Stimulated activated naive CD8-positive, alpha-beta T cell treated with anti-CD3 and anti-CD28 coated beads, Interleukin-15, Interleukin-2, amounts not matched to agents 100 U/mL and 50 U/mL, for 24 hours (primary cell): ENCODE measurements around the gene ZRANB3.
A peak's percentile ranks its signal among the peaks of the same experiment; 100 is the strongest.
"Not testable (repeated sequence)": the region's sequence is repeated elsewhere in the genome, so short reads cannot be mapped to it uniquely, and the experiment has no call there.

Source experiments
- ATAC-seq: fragments of 150-1000 bp; cut with Tn5 transposase; one replicate; pipeline ENCODE4 v1.10.0; 2021
- DNase-seq: peaks from one replicate; pipeline ENCODE4 v3.0.0; 2021

ZRANB3 gene

GRCh38 chr2:135490376-135490775, 40.6 kb downstream of the ZRANB3 start:
- ATAC-seq (no peak), DNase-seq (no peak)

GRCh38 chr2:135485441-135485840, 45.6 kb downstream of the ZRANB3 start:
- no peak for DNase-seq
- ATAC-seq: no peak

GRCh38 chr2:135475128-135475527, 55.9 kb downstream of the ZRANB3 start:
- ATAC-seq (no peak), DNase-seq (no peak)

DNA sequence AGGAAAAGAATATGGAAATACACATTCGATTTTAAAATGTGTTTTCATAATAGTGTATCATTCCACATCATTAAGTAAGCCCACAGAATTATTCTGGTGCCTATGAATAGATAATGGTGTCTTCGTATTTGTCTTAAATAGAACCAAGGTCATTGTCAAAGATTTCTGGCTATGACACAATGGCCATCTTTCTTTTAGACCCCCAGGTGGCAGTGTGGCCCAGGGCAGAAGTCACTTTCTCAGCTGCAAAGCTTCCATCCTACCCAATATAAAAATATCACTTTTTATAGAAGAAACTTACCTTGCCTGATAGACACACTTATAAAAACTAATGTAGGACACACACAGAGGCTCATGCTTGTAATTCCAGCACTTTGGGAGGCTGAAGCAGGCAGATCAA, 57.5 kb downstream of the ZRANB3 start:
- ATAC-seq (no peak), DNase-seq (peak; percentile 14)

- ATAC-seq (no peak), DNase-seq (no peak)
These were observed 59.9 kb downstream of the ZRANB3 start for GRCh38 chr2:135471106-135471505.

- ATAC-seq (no peak), DNase-seq (no peak)
These were observed 73.7 kb downstream of the ZRANB3 start for GRCh38 chr2:135457279-135457678.

GRCh38 chr2:135456835-135457234, 74.2 kb downstream of the ZRANB3 start:
- no peak for DNase-seq
- no peak for ATAC-seq

DNA sequence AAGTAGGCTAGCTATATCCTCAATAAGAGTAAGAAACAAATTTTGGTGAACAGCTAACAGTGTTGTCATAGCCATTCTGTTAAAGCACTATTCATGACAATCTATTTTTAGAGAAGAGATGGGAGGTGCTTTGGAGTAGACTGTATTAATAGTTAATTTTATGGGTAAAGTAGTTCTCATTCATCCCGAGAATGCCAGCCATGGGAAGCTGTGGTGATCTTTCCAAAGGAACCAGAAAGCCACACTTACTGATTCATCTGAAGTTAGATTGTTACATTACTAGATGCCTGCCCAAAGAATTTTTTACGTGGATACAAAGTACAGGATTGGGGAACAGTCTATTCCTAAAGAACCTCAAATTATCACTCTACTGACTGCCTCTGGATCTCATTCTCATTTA, 74.6 kb downstream of the ZRANB3 start:
- DNase-seq (no peak), ATAC-seq (no peak)

DNA sequence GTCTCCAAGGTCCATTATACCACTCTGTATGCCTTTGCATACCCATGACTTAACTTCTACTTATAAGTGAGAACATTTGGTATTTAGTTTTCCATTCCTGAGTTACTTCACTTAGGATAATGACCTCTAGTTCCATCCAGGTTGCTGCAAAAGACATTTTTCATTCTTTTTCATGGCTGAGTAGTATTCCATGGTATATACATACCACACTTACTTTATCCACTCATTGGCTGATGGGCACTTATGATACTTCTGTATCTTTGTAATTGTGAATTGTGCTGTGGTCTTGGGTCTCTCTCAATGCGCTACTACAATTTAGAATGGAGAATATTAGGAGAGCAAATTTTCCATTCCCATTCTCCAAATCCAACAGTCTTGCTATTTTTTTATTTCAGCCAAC, 76.4 kb downstream of the ZRANB3 start:
- DNase-seq (no peak), ATAC-seq (no peak)

DNA sequence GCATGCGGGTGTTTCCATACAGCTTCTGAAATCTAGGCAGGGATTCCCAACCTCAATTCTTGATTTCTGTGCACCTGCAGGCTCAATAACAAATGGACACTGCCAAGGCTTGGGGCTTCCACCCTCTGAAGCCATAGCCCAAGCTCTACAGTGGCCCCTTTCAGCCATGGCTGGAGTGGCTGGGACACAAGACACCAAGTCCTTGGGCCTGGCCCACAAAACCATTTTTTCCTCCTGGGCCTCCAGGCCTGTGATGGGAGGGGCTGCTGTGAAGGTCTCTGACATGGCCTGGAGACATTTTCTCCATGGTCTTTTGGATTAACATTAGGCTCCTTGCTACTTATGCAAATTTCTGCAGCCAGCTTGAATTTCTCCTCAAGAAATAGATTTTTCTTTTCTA, 78.0 kb downstream of the ZRANB3 start:
- DNase-seq: peak; percentile 33
- not testable (repeated sequence) for ATAC-seq

DNA sequence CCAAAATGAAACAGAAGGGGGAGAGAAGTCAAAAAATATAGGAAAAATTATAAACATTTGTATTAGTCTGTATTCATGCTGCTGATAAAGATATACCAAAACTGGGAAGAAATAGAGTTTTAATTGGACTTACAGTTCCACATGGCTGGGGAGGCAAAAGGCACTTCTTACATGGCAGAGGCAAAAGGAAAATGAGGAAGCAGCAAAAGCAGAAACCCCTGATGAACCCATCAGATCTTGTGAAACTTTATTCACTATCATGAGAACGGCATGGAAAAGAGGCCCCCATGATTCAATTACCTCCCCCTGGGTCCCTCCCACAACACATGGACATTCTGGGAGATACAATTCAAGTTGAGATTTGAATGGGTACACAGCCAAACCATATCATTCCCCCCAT, 79.1 kb downstream of the ZRANB3 start:
- ATAC-seq: no peak
- no peak for DNase-seq

- not testable (repeated sequence) for DNase-seq, ATAC-seq
These were observed 88.0 kb downstream of the ZRANB3 start for GRCh38 chr2:135443013-135443412.

DNA sequence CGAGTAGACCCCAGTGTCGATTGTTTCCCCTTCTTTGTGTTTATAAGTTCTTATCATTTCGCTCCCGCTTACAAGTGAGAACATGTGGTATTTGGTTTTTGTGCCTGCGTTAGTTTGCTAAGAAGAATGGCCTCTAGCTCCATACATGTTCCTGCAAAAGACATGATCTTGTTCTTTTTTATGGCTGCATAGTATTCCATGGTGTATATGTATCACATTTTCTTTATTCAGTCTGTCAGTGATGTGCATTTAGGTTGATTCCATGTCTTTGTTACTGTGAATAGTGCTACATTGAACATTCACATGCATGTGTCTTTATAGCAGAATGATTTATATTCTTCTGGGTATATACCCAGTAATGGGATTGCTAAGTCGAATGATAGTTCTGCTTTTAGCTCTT, 95.9 kb downstream of the ZRANB3 start:
- DNase-seq: not testable (repeated sequence)

DNA sequence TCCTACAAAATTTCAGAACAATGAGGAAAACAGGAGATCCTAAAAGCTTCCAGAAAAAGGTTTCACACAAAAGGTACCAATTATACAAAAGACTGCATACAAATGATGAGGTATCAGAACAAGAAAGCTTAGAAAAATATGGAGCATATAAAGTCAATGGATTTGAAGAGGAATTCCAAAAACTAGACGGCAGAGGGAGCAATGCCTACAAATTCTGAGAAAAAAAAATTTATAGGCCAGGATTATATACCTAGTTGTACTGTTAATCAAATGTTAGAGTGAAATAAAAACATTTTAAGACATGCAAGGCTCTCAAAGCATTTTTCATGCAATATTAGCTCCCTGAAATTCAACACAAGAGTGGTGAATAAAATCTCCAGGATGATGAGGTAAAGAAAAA, 106.2 kb downstream of the ZRANB3 start:
- ATAC-seq (no peak), DNase-seq (no peak)

More for the DNA sequence above, 95.9 kb downstream of the ZRANB3 start:
- ATAC-seq: not testable (repeated sequence)

- ATAC-seq (no peak), DNase-seq (no peak)
These were observed 108.1 kb downstream of the ZRANB3 start for GRCh38 chr2:135422898-135423297.

DNA sequence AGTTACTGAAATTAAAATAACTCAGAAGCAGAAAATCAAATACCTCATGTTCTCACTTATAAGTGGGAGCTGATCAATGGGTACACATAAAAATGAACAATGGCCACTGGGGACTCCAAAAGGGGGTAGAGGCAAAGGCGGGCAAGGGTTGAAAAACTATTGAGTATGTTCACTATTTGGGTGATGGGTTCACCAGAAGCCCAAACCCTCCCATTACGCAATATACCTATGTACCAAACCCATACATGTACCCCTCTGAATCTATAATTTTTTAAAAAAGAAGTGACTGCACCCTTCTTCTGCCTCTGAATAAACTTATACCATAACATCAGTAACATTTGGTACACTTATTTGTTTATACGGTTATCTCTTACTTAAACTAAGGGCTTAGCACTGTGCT, 119.4 kb downstream of the ZRANB3 start:
- DNase-seq: no peak
- no peak for ATAC-seq

DNA sequence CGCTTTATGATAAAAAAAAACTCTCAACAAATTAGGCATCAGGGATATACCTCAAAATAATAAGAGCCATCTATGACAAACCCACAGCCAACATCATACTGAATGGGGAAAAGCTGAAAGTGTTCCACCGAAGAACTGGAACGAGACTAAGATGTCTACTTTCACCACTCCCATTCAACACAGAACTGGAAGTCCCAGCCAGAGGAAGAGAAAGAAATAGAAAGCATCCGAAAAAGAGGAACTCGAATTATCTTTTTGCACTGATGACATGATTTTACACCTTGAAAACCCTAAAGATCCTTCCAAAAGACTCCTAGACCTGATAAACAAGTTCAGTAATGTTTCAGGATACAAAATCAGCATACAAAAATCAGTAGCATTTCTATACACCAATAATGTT, 121.6 kb downstream of the ZRANB3 start:
- ATAC-seq: no peak
- no peak for DNase-seq

DNA sequence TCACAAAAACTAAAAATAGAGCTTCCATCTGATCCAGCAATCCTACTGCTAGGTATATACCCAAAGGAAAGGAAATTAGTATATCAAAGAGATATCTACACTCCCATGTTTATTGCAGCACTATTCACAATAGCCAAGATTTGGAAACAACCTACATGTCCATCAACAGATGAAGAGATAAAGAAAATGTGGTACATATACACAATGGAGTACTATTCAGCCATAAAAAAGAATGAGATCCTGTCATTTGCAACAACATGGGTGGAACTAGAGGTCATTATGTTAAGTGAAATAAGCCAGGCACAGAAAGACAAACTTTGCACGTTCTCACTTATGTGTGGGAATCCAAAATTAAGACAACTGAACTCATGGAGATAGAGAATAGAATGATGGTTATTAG, 134.8 kb downstream of the ZRANB3 start:
- DNase-seq, ATAC-seq: not testable (repeated sequence)

DNA sequence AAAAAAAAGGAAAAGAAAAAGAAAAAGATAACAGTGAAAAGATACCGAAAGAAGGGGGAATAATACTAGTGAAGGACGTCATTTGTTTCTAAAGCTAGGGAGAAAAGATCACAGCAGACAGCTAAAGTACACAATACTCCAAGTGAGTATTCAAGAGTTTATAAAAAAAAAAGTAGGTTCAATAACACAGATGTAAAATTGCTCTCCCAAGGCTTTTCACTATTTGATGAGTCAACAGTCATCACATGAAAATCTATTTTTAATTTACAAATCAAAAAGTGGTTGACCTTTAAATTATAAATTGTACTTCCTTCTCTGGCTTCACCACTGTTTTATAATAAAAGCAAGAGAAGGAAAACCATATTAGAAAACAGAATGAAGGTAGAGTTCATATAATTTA, 144.0 kb downstream of the ZRANB3 start:
- ATAC-seq (no peak), DNase-seq (no peak)

DNA sequence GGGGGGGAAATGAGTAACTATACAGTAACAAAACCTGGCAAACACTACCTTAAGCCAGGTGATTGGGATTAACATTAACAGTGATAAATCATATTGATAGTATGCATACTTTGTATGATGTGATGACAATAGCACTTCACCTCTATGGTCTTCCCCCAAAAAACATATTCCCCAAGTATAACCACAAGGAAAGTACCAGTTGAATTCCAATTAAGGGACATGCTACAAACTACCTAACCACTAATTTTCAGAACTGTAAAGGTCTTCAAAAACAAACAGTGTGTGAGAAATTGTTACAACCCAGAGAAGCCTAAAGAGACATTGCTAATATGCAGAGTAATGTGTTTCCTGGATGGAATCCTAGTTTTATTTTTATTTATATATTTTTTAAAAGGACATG, 152.4 kb downstream of the ZRANB3 start:
- no peak for DNase-seq
- ATAC-seq: no peak

GRCh38 chr2:135373702-135374101, 157.3 kb downstream of the ZRANB3 start:
- DNase-seq (no peak), ATAC-seq (no peak)

- no peak for ATAC-seq
- DNase-seq: no peak
These were observed 181.1 kb downstream of the ZRANB3 start for GRCh38 chr2:135349941-135350340.

DNA sequence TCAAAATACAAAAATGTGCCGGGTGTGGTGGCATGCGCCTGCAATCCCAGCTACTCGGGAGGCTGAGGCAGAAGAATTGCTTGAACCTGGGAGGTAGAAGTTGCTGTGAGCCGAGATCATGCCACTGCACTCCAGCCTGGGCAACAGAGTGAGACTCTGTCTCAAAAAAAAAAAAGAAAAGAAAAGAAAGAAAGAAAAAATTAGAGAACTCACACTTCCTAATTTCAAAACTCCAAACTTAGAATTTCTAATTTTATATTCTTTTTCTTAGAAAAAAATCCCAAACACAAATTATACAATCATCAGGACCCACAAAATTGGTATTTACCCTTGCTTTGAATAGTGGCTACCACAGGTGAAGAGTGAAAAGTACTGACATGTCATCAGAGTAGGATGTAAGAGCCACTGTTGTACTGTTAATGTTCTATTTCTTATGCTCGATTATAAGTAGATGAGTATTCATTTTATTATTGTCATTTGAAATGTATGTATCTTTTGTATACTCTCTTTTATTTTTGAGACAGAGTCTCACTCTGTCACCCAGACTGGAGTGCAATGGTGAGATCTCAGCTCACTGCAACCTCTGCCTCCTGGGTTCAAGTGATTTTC, 182.8 kb downstream of the ZRANB3 start:
- not testable (repeated sequence) for DNase-seq, ATAC-seq

- DNase-seq (no peak), ATAC-seq (no peak)
These were observed 193.9 kb downstream of the ZRANB3 start for GRCh38 chr2:135337071-135337470.

GRCh38 chr2:135335256-135335655, 195.8 kb downstream of the ZRANB3 start:
- no peak for DNase-seq
- no peak for ATAC-seq
